OCI-LY3 (cell line): ENCODE measurements around the gene FHOD3.

ENCODE experiments used
- H2AFZ ChIP-seq: fragments of 200-600, 300-600 bp; shearing (Covaris generic); 2 replicates; pipeline ENCODE4 v1.6.0; 2014; ENCODE audit warnings: antibody characterized with exemption, low read depth, low read length
- H3K27ac ChIP-seq: fragments of 200-600, 300-600 bp; sonication (generic); 2 replicates; pipeline ENCODE4 v1.5.1; 2014; ENCODE audit warnings: mild to moderate bottlenecking, low read length, moderate library complexity, mixed read lengths
- H3K27me3 ChIP-seq: fragments of 200-600, 300-600 bp; sonication (generic); 2 replicates; pipeline ENCODE4 v1.6.1; 2014; ENCODE audit warnings: low read depth, low read length, mixed read lengths
- H3K36me3 ChIP-seq: fragments of 200-600, 300-600 bp; sonication (generic); replicated peaks from 2 replicates; pipeline ENCODE3; 2014; ENCODE audit warnings: low read depth, low read length, mixed read lengths
- H3K4me1 ChIP-seq: fragments of 300-600, 200-600 bp; sonication (generic); 2 replicates; pipeline ENCODE4 v1.6.1; 2014; ENCODE audit warnings: low read length, mixed read lengths
- H3K4me2 ChIP-seq: fragments of 200-600, 300-600 bp; sonication (generic); 2 replicates; pipeline ENCODE4 v1.6.1; 2014; ENCODE audit warnings: low read length, mixed read lengths
- H3K4me3 ChIP-seq: fragments of 300-600, 200-600 bp; sonication (generic); 2 replicates; pipeline ENCODE4 v1.5.1; 2014; ENCODE audit warnings: antibody characterized with exemption, mild to moderate bottlenecking, low read length, moderate library complexity
- H3K79me2 ChIP-seq: fragments of 300-600, 200-600 bp; shearing (Covaris generic); 2 replicates; pipeline ENCODE4 v1.6.1; 2014; ENCODE audit warnings: mild to moderate bottlenecking, low read length, mixed read lengths
- H3K9ac ChIP-seq: fragments of 300-600, 200-600 bp; shearing (Covaris generic); 2 replicates; pipeline ENCODE4 v1.6.0; 2014; ENCODE audit warnings: mild to moderate bottlenecking, low read length, moderate library complexity
- H3K9me3 ChIP-seq: fragments of 200-600, 300-600 bp; shearing (Covaris generic); 2 replicates; pipeline ENCODE4 v1.6.1; 2014; ENCODE audit warnings: low read length, mixed read lengths; ENCODE audit not compliant: insufficient read depth
- H4K20me1 ChIP-seq: fragments of 200-600, 300-600 bp; sonication (generic); 2 replicates; pipeline ENCODE4 v1.6.1; 2016; ENCODE audit warnings: low read length, mixed read lengths; ENCODE audit not compliant: insufficient read depth
- EZH2phosphoT487 ChIP-seq: fragments of 200-600 bp; shearing (Covaris generic); IDR thresholded peaks from 2 replicates; pipeline ENCODE4 v1.6.1; 2018; ENCODE audit warnings: antibody characterized with exemption, mixed run types, low read depth
- TF ChIP-seq, protein P1 (sequence below): fragments of 200-600, 300-600 bp; sonication (generic); IDR thresholded peaks from 2 replicates; pipeline ENCODE4 v1.5.1; 2014; ENCODE audit warnings: antibody characterized with exemption, low read length, low read depth

Gene FHOD3

DNA sequence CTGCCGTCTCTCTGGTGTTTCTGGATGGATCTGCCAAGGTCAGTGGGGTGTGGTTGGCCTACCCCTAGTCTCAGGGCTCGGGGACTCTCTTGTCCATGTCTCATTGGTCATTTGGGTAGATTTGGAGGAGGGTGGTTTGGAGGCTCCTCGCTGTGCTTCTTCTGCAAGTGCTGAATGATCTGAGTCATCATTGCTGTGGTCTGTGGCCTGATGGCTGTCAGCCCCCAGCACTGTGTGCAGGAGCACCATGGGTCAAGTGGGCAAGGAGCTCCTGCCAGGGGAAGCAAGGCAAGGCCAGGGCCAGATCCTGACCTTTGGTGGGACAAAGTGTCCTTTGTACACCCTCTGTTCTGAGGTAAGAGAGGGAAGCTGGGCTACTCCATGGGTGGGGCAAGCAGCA, 221.8 kb downstream of the FHOD3 start:
- Histone ChIP-seq H4K20me1 (no peaks in the 10 kb centered on the region), H3K36me3 (no peaks in the 10 kb centered on the region), H3K4me2 (no peak overlapping the region), H3K4me1 (no peaks in the 10 kb centered on the region), H3K27ac (no peak overlapping the region), H3K9ac (no peak overlapping the region), H3K79me2 (no peaks in the 10 kb centered on the region), H3K27me3 (no peaks in the 10 kb centered on the region), H3K4me3 (no peak overlapping the region), H3K9me3 (no peaks in the 10 kb centered on the region), H2AFZ (no peak overlapping the region)
- TF ChIP-seq, protein P1, sequence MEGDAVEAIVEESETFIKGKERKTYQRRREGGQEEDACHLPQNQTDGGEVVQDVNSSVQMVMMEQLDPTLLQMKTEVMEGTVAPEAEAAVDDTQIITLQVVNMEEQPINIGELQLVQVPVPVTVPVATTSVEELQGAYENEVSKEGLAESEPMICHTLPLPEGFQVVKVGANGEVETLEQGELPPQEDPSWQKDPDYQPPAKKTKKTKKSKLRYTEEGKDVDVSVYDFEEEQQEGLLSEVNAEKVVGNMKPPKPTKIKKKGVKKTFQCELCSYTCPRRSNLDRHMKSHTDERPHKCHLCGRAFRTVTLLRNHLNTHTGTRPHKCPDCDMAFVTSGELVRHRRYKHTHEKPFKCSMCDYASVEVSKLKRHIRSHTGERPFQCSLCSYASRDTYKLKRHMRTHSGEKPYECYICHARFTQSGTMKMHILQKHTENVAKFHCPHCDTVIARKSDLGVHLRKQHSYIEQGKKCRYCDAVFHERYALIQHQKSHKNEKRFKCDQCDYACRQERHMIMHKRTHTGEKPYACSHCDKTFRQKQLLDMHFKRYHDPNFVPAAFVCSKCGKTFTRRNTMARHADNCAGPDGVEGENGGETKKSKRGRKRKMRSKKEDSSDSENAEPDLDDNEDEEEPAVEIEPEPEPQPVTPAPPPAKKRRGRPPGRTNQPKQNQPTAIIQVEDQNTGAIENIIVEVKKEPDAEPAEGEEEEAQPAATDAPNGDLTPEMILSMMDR, result no peak
- TF ChIP-seq EZH2phosphoT487, result no peak

GRCh38 chr18:36522509-36522908, 225.0 kb downstream of the FHOD3 start:
- Histone ChIP-seq H3K4me1 (no peaks in the 10 kb centered on the region), H3K9me3 (no peaks in the 10 kb centered on the region), H3K4me2 (no peak overlapping the region), H4K20me1 (no peaks in the 10 kb centered on the region), H3K4me3 (no peak overlapping the region), H3K79me2 (no peaks in the 10 kb centered on the region), H3K27me3 (no peaks in the 10 kb centered on the region), H2AFZ (no peak overlapping the region), H3K36me3 (no peaks in the 10 kb centered on the region), H3K27ac (no peak overlapping the region), H3K9ac (no peak overlapping the region)
- no peak for TF ChIP-seq EZH2phosphoT487
- TF ChIP-seq, protein P1, result no peak

- no peak for TF ChIP-seq EZH2phosphoT487
- TF ChIP-seq, protein P1, result no peak
- H3K9ac ChIP-seq, result no peak overlapping the region
- no peak overlapping the region for H3K27ac ChIP-seq
- H4K20me1 ChIP-seq, result no peaks in the 10 kb centered on the region
- no peaks in the 10 kb centered on the region for H3K9me3 ChIP-seq
- no peaks in the 10 kb centered on the region for H3K27me3 ChIP-seq
- no peaks in the 10 kb centered on the region for H3K4me1 ChIP-seq
- H2AFZ ChIP-seq, result no peak overlapping the region
- no peak overlapping the region for H3K4me2 ChIP-seq
- no peak overlapping the region for H3K4me3 ChIP-seq
- H3K79me2 ChIP-seq, result no peaks in the 10 kb centered on the region
- no peaks in the 10 kb centered on the region for H3K36me3 ChIP-seq
Measured at GRCh38 chr18:36525913-36526312, 228.4 kb downstream of the FHOD3 start.

DNA sequence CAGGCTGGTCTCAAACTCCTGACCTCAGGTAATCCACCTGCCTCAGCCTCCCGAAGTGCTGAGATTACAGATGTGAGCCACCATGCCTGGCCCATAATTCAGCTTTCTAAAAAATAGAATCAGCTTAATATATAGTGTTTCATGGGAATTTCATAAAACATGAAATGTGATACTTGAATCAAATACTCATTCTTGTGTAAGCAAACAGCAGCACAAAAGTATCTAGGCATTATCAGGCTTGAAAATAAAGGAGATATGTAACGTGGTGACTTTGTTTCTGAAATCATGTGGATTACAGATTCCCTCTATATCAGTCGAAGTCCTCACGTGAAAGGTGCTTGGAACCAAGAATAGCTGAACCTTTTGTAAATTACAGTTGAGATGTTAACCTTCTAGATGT, 229.1 kb downstream of the FHOD3 start:
- H3K79me2 ChIP-seq, result no peaks in the 10 kb centered on the region
- H3K4me3 ChIP-seq, result no peak overlapping the region
- no peaks in the 10 kb centered on the region for H3K36me3 ChIP-seq
- H4K20me1 ChIP-seq, result no peaks in the 10 kb centered on the region
- H3K27ac ChIP-seq, result no peak overlapping the region
- H3K27me3 ChIP-seq, result no peaks in the 10 kb centered on the region
- no peak for TF ChIP-seq EZH2phosphoT487
- TF ChIP-seq, protein P1, result no peak
- H3K4me1 ChIP-seq, result no peaks in the 10 kb centered on the region
- no peak overlapping the region for H3K4me2 ChIP-seq
- H2AFZ ChIP-seq, result no peak overlapping the region
- no peak overlapping the region for H3K9ac ChIP-seq
- H3K9me3 ChIP-seq, result no peaks in the 10 kb centered on the region
